Endothelial cell of umbilical vein (primary cell): ENCODE measurements around the gene CPZ. TPM values are rescaled to one million over a fixed set of nuclear protein-coding genes. Genes with fewer than 3 reads are reported as not detected.

Experiments used
- BruUV-seq: library from RNA; stranded (reverse); fragments of 400-500 nt; replicated peaks from 2 replicates; lab custom pipeline; 2021; lab: Mats Ljungman, UMichigan
- CTCF ChIA-PET: fragments of 300-600, 350-600 bp; sonication (Branson Sonifier 250); formaldehyde crosslinking; loops from one replicate; lab custom pipeline; 2021; ENCODE audit warnings: antibody characterized with exemption, inconsistent platforms; lab: Charles Lee
- POLR2A ChIA-PET: fragments of 300-600, 350-600 bp; sonication (Branson Sonifier 250); formaldehyde crosslinking; loops from one replicate; lab custom pipeline; 2021; ENCODE audit warnings: antibody characterized with exemption, inconsistent platforms; lab: Charles Lee
- DNase-seq: peaks from one replicate; pipeline ENCODE4 v3.0.0-alpha.2; 2011; ENCODE audit warnings: low read depth, low spot score
- FAIRE-seq: peaks from 2 replicates; lab custom pipeline; 2011; peaks lifted over from hg19 to GRCh38; lab: Jason Lieb, UNC
- H2AFZ ChIP-seq: 2 replicates; pipeline ENCODE4 v1.6.0; 2012; ENCODE audit warnings: low read depth, low read length, control low read depth, inconsistent platforms
- H3K27ac ChIP-seq: 2 replicates; pipeline ENCODE4 v1.5.1; 2011; ENCODE audit warnings: low read depth, mild to moderate bottlenecking, control low read depth, low read length, moderate library complexity; ENCODE audit not compliant: insufficient read depth
- H3K27me3 ChIP-seq, 2 experiments: 2 replicates each; pipeline versions ENCODE4 v1.6.0 to v1.6.1; 2011; ENCODE audit warnings: low read length in 2 of 2, mixed read lengths in 1 of 2; ENCODE audit not compliant: control insufficient read depth in 2 of 2, insufficient read depth in 2 of 2
- H3K36me3 ChIP-seq, 2 experiments: 2 replicates in 1 of 2; 3 replicates in 1 of 2; pipeline ENCODE4 v1.5.1; 2011; ENCODE audit warnings: low read length in 2 of 2, mild to moderate bottlenecking in 1 of 2, moderate library complexity in 1 of 2; ENCODE audit not compliant: control insufficient read depth in 2 of 2, insufficient read depth in 2 of 2; ENCODE audit errors: extremely low read depth in 1 of 2
- H3K4me1 ChIP-seq: 3 replicates; pipeline ENCODE4 v1.5.1; 2011; ENCODE audit warnings: mild to moderate bottlenecking, low read length; ENCODE audit not compliant: control insufficient read depth, insufficient read depth; ENCODE audit errors: extremely low read depth
- H3K4me2 ChIP-seq: 2 replicates; pipeline ENCODE4 v1.6.1; 2011; ENCODE audit warnings: low read length, control low read depth, mixed read lengths; ENCODE audit not compliant: insufficient read depth
- H3K4me3 ChIP-seq, 3 experiments: fragments of 200-600 bp in 1 of 3; sonication (generic), shearing (Covaris generic) in 1 of 3; replicated peaks in 1 of 3; 2 replicates each; pipeline ENCODE4 v1.5.1; 2011 to 2016; ENCODE audit warnings: control low read depth in 3 of 3, low read length in 3 of 3, mild to moderate bottlenecking in 2 of 3, inconsistent platforms in 1 of 3, low read depth in 1 of 3, moderate library complexity in 1 of 3; ENCODE audit not compliant: insufficient read depth in 1 of 3
- H3K79me2 ChIP-seq: 2 replicates; pipeline ENCODE4 v1.6.0; 2012; ENCODE audit warnings: low read length, inconsistent platforms; ENCODE audit not compliant: control insufficient read depth, insufficient read depth
- H3K9ac ChIP-seq: replicated peaks from 2 replicates; pipeline ENCODE3; 2011; ENCODE audit warnings: low read length, control low read depth; ENCODE audit not compliant: insufficient read depth; ENCODE audit errors: extremely low read depth
- H3K9me1 ChIP-seq: replicated peaks from 3 replicates; pipeline ENCODE4 v1.6.0; 2011; ENCODE audit warnings: mild to moderate bottlenecking, low read length; ENCODE audit not compliant: control insufficient read depth, insufficient read depth; ENCODE audit errors: extremely low read depth
- H3K9me3 ChIP-seq: replicated peaks from 2 replicates; pipeline ENCODE4 v1.5.1; 2012; ENCODE audit warnings: low read length, inconsistent platforms; ENCODE audit not compliant: control insufficient read depth, insufficient read depth
- H4K20me1 ChIP-seq: replicated peaks from 2 replicates; pipeline ENCODE3; 2011; ENCODE audit warnings: mild to moderate bottlenecking, low read length; ENCODE audit not compliant: control insufficient read depth, insufficient read depth; ENCODE audit errors: extremely low read depth
- FOS ChIP-seq: IDR thresholded peaks from 2 replicates; pipeline ENCODE4 v1.6.1; 2011; ENCODE audit warnings: mild to moderate bottlenecking, low read length, moderate library complexity, borderline replicate concordance; ENCODE audit not compliant: insufficient read depth
- GATA2 ChIP-seq: IDR thresholded peaks from 2 replicates; pipeline ENCODE4 v1.7.0; 2011; ENCODE audit warnings: low read depth, mild to moderate bottlenecking, moderate library complexity, mixed read lengths, low read length; ENCODE audit not compliant: insufficient read length, insufficient read depth
- MAX ChIP-seq: IDR thresholded peaks from 2 replicates; pipeline ENCODE4 v1.6.1; 2011; ENCODE audit not compliant: insufficient read depth, insufficient read length
- MYC ChIP-seq: IDR thresholded peaks from one replicate; pipeline ENCODE4 v1.6.1; 2011; ENCODE audit warnings: mild to moderate bottlenecking, low read depth, low read length
- POLR2A ChIP-seq: IDR thresholded peaks from 2 replicates; pipeline ENCODE4 v1.6.1; 2012; ENCODE audit warnings: low read depth, mild to moderate bottlenecking, control low read depth, low read length
- POLR2AphosphoS5 ChIP-seq: IDR thresholded peaks from 2 replicates; pipeline ENCODE4 v1.6.1; 2012; ENCODE audit warnings: low read depth, mild to moderate bottlenecking, control low read depth, low read length, moderate library complexity; ENCODE audit not compliant: insufficient read depth
- dilution Hi-C: fragments of 300-500 bp; cut with MboI; formaldehyde crosslinking; loops from one replicate; pipeline ENCODE4 v1.15.0; 2019; ENCODE audit warnings: low sequenced_read_pairs; ENCODE audit not compliant: extremely low pct_ligation_motif_present
- intact Hi-C: fragments of 100-400 bp; cut with micrococcal nuclease; formaldehyde crosslinking; loops from one replicate; pipeline ENCODE4 v1.10.0; 2022
- polyA plus RNA-seq, 4 experiments: library from polyadenylated mRNA; depleted of rRNA in 3 of 4; stranded (reverse) in 3 of 4; unstranded in 1 of 4; fragments of >200 nt; gene quantifications; 2 replicates each; pipeline versions ENCODE4 v1.2.1 to v1.2.3, GENCODE V29; 2011 to 2012; ENCODE audit warnings: missing spikeins in 1 of 4
- total RNA-seq: library from RNA; stranded (reverse); gene quantifications from 2 replicates; pipeline ENCODE4 v1.2.3, GENCODE V29; 2021

CPZ gene
- total and polyA plus RNA-seq, 2 donors (not counting 3 experiments of a cell fraction or from before 2014, with no cell fraction given): not detected

- no peaks in the 10 kb centered on the region for H3K79me2 ChIP-seq
- no peak within 1 kb of the TSS for H3K4me3 ChIP-seq
- no peaks in the 10 kb centered on the region for H3K4me1 ChIP-seq
- no peaks in the 10 kb centered on the region for H3K27me3 ChIP-seq
- ChIA-PET CTCF (no interaction called here), POLR2A (no interaction called here)
- DNase-seq (peak; percentile 36), FAIRE-seq (no peak)
- no peaks in the 10 kb centered on the region for H3K9me3 ChIP-seq
- BruUV-seq: no TSS peak
- H3K9ac ChIP-seq: no peak within 1 kb of the TSS
- H3K9me1 ChIP-seq: no peaks in the 10 kb centered on the region
- TF ChIP-seq POLR2A (no peak), GATA2 (no peak), FOS (no peak), POLR2AphosphoS5 (no peak), MAX (no peak), MYC (no peak)
- H4K20me1 ChIP-seq: no peaks in the 10 kb centered on the region
- H2AFZ ChIP-seq: no peak within 1 kb of the TSS
- intact Hi-C loops: no loop called here
- no peaks in the 10 kb centered on the region for H3K36me3 ChIP-seq
- dilution Hi-C loops: no loop called here
- no peak within 1 kb of the TSS for H3K27ac ChIP-seq
- H3K4me2 ChIP-seq: no peak within 1 kb of the TSS
These were observed 12.1 kb upstream of the CPZ start, which contains the start of gene GPR78 for GRCh38 chr4:8580321-8581093. Gene GPR78 (plus strand): TSS chr4:8580392. CDS start chr4:8580983, 591 bp downstream.
